Peyer's patch (tissue), 4 donors: ENCODE measurements around the gene USP6NL.

ENCODE experiments used
- POLR2A ChIP-seq, 2 donors: fragments of 450-650 bp; IDR thresholded peaks; one replicate each; pipeline ENCODE4 v1.5.1; 2017; ENCODE audit warnings: antibody characterized with exemption in 2 of 2, mild to moderate bottlenecking in 2 of 2, moderate library complexity in 2 of 2
- TF ChIP-seq, protein P1 (sequence below), 6 experiments: fragments of 450-650 bp in 4 of 6; fragments of 200-600 bp in 2 of 6; sonication (generic) in 1 of 6; IDR thresholded peaks; one replicate each; pipeline ENCODE4 v1.5.1; 2017 to 2019; ENCODE audit warnings: antibody characterized with exemption in 6 of 6, mild to moderate bottlenecking in 3 of 6, moderate library complexity in 1 of 6

DNA sequence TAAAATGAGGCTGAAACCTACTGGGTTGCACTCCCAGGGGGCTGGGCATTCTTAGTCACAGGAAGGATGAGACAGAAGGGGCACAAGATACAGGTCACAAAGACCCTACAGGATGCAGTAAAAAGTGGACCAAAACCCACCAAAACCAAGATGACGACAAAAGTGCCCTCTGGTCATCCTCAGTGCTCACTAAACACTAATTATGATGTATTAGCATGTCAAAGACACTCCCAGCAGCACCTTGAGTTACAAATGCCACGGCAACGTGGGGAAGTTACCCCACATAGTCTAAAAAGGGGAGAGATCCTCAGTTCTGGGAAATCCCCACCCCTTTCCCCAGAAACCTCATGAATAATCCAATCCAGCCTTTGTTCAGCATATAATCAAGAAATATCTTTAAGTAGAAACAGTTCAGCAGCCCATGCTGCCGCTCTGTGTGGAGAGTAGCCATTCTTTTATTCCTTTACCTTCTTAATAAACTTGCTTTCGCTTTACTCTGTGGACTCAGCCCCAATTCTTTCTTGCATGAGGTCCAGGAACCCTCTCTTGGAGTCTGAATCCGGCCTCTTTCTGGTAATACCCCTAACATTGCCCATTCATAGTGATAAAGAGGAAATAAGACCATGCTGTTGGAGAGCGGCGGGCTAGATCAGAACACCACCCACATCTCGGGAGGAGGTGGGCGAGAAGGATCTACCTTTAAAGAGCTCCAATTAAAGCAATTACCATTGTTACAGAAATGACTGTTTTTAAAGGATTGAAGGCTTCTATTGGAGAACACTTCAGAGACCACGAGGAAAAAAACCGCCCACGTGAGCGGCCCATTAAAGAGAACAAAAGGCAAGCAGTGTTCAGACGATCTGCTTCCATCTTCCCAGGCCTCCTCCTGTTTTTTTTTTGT, 170.9 kb downstream of the USP6NL start:
- TF ChIP-seq, protein P1, sequence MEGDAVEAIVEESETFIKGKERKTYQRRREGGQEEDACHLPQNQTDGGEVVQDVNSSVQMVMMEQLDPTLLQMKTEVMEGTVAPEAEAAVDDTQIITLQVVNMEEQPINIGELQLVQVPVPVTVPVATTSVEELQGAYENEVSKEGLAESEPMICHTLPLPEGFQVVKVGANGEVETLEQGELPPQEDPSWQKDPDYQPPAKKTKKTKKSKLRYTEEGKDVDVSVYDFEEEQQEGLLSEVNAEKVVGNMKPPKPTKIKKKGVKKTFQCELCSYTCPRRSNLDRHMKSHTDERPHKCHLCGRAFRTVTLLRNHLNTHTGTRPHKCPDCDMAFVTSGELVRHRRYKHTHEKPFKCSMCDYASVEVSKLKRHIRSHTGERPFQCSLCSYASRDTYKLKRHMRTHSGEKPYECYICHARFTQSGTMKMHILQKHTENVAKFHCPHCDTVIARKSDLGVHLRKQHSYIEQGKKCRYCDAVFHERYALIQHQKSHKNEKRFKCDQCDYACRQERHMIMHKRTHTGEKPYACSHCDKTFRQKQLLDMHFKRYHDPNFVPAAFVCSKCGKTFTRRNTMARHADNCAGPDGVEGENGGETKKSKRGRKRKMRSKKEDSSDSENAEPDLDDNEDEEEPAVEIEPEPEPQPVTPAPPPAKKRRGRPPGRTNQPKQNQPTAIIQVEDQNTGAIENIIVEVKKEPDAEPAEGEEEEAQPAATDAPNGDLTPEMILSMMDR (IDR thresholded peaks at IDR 0.05) = no peak
- TF ChIP-seq POLR2A (IDR thresholded peaks at IDR 0.05) = no peak
